Measurements from ENCODE around the gene EIF2D.
"Not testable (repeated sequence)": the region's sequence is repeated elsewhere in the genome, so short reads cannot be mapped to it uniquely, and the experiment has no call there.

EIF2D gene, protein sequence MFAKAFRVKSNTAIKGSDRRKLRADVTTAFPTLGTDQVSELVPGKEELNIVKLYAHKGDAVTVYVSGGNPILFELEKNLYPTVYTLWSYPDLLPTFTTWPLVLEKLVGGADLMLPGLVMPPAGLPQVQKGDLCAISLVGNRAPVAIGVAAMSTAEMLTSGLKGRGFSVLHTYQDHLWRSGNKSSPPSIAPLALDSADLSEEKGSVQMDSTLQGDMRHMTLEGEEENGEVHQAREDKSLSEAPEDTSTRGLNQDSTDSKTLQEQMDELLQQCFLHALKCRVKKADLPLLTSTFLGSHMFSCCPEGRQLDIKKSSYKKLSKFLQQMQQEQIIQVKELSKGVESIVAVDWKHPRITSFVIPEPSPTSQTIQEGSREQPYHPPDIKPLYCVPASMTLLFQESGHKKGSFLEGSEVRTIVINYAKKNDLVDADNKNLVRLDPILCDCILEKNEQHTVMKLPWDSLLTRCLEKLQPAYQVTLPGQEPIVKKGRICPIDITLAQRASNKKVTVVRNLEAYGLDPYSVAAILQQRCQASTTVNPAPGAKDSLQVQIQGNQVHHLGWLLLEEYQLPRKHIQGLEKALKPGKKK

GRCh38 chr1:206612129-206612876 lies at the start of gene EIF2D:
Gene EIF2D, minus strand, starts transcription at chr1:206612465. Its CDS starts 123 bp downstream, at chr1:206612342.
- DNase-seq = peak; percentile 97

DNA sequence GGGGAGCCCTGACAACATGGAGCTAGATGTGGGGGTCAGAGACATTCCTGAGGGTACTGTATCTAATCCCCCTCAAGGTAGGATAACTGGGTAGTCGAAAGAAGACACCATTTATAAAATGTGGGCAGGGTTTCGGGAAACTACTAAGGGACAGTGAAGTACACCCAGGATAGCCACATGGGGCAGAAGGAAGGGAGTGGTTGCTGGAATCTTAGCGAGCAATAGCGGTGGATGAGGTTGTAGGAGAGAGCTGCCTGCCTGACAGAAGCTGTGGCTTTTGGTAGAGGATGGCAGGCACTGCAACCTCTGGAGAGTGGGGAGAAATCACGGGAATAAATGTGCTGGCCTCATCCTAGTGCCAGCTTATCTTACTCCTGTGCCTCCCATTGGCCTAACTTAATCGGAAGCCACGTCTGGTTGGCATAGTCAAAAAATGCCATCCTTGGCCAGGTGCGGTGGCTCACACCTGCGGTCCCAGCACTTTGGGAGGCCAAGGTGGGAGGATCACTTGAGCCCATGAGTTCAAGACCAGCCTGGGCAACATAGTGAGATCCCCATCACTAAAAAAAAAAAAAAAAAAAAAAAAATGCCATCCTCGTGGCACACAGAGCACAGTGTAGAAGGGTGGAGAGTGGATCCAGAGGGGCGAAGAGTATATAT lies 49.0 kb upstream of the EIF2D start:
- no peak for DNase-seq

DNA sequence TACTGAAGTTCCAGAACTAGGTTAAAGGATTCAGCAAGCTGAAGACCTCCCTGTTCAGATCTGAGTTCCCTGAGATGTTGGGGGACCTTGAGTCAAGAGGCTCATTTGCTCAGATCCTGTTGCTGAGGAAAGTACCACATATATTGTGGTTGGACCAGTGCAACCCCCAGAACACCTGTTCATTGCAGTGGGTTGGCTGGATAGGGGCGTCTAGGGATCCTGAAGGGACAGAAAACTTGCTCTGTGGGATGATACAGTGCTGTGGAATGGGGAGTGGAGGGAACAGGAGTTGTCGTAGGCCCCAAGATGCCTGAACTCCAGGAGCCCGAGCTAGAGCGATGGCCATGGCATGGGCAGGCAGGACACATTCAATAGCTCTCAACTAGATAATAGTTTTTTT lies 47.9 kb upstream of the EIF2D start:
- no peak for DNase-seq

- DNase-seq = no peak
These were observed 46.7 kb upstream of the EIF2D start for GRCh38 chr1:206658981-206659273.

DNA sequence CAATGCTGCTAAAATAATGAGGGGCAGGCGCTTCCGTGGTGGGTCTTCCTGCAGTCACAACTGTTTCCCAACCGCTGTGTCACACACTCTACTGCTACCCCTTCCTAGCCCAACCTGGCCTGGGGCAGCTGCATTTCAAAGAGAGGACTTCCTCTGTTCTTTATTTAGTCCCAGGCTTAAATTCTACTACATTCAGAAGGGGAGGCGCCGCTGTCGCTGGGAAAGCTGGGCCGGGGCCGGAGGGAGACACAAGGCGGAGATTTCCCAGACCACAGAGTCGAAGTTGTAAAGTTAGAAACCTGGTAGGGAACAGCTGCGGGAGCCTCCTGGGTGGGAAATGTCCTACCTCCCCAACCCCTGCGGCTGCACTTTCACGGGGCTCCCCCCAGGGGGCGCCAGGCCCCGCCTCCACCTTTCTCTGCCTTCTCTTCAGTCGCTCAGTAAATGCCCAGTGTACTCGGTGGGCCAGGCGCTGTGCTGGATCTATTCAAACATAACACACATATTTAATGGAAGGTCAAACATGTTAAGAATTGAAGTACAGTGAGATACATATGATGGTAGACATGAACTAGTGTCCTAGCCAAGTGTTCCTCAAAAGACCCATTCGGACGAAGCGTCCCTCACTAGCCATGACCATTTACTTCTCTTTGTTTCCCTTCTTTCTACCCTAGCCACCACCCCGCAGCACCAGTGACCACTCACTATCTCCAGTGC lies 46.2 kb upstream of the EIF2D start:
- peak; percentile 65 for DNase-seq

DNA sequence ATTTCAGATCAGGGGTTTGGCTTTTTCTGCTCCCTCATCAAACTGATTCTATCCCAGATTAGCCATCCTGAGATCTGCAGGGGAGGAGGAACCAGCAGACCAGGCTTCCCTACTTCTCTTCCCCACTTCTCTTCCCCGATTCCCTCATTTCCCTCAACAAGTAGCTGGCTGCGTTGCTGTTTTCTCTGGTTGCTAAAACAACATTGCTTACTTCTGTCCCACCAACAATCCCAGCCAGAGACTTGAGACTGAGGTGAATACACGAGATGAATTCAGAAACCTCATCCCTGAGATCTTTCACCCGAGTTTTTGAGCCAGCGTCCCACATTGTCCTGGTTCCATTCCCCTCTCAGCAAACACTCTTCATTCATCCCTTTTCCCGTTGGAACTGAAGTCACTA lies 45.5 kb upstream of the EIF2D start:
- DNase-seq = no peak

DNA sequence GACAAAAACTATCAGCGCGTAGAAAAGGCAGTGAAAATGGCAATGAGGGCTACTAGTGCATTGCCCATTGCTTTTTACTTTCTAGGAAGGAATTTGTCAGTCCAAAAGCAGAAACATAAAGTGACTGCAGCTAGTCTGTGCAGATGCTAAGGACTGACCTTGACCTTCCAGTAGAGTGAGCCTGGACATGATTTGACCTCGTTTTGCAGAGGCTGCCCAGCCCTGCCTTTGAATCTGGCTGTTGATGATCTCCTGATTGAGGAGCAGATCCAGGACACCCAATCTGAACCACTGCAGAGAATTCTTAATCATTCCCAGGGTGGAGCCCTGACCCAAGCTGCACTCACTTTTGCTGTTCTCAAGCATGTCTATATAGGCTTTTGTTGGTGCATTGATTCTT lies 44.7 kb upstream of the EIF2D start:
- DNase-seq = no peak

GRCh38 chr1:206655471-206655882 lies 43.2 kb upstream of the EIF2D start:
- no peak for DNase-seq

- DNase-seq = no peak
These were observed 42.6 kb upstream of the EIF2D start for GRCh38 chr1:206654828-206655227.

DNA sequence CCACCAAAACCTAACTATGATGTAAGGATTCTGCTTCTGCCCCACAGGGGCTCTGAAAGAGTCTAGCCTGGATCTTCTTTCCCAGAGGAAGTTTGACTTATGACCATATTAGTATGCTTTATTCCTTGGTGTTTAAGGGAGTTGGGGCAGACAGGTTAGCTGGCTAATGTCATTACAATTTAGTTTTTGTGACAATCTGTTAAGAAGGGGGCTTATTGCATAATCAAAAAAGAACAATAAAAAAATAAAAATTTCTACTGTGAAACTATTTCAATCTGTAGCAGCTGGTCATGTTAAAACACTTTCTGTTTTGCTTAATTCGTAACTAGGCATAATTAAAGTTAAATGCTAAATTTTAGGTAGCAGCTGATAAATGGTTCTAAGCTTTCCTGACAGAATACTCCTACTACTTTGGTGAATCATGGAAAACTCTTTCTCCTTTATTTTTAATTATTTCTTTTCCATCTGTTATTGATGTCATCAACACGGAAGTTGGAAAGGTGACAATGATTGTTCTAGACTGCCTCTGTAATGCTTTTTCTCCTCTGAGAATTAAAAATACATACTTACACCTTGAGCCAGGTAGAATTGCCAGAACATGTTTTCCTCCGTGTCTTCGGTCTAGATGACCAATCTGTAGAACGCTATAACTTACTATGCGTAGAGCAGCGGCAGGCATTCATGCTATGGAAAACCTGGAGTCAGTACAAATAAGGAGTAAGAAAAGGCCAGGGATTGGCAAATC lies 41.6 kb upstream of the EIF2D start:
- DNase-seq = no peak

DNA sequence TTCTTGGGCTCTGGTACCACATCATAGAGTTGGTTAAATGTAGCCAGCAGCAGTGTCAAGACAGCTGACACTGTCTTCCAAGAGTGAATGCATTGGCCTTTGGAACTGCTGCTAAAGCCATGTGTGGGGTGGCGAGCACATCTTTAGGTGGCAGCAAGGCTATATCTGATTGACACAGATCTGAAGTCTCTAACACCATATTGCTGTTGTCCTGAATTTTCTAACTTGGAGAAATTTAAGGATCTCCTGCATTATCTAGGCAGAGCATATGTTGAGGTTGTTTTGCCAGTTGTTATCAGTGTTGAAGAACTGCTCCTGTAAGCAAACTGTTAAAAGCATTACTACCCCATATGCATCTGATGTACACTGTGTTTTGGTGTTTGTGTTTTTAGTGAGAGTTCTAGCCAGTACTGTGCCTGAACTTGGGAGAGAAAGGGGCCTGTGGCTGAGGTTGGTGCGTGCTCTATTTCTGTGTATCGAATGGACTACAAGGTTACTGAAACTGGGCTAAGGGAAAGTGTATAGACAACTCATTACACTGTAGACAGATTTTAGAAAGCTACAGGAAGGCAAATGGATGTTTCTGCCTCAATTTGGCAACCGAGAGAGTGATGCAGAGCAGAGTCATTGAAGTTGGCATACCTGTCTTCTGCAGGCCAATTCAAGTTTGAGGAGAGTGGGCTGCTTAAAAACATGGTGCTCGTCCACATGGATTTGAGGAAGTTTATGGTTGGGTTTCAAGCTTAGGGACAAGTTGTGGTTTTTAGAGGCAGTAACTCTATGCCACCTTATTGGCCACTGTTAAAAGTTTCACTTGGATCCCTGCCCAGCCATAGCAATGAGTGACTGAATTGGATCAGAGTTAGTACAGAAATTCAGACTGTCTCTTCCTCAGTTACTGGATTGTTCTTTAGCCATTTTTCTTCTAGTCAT lies 40.0 kb upstream of the EIF2D start:
- no peak for DNase-seq

DNA sequence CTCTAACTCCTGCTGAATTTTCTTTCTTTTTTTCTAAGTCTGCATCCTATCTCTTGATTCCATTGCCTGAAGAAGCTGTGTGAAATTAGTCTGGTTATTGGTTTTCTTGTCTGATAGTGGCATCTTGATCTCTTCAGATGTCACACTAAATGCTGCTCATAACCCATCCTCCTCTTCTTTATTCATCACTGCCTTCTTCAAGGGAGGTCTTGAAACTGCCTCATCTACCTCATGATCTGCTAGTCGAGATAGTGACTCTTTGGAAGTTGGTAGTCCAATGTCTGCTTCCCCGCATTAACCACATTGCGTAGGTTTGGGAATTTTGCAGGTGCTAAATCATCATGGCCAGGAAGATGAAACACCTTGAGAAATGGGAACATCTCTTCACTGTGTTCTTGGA lies 38.7 kb upstream of the EIF2D start:
- no peak for DNase-seq

DNA sequence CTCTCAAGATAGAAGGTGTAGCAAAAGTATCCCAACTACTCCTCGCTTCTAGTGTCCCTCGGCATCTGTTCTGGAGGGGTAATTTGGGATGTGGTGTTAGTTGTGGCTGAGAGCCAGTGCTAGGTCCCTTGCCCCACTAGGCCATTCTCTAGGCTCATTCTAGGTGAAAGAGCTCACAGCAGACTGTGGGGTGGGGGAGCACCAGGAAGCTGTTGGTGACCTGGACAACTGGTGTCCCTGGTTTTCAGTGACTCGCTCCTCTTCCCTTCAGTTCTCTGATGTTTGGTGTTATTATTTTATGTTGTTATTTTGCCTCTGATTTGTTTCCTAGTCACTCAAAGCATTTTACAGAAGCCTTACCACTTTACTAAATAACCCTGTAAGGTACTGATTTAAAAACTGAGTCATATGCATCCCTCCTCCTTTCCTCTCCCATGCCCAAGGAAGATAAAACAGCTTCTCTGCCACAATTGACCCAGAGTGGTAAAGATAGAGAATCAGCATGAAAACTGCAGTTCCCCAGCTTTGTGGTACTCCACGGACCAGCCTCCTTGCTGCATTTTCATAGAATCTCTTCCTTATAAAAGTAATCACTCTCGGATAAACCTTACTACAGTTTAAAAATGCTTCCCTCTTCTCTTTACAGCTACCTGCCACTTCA lies 37.1 kb upstream of the EIF2D start:
- DNase-seq = no peak

- DNase-seq = no peak
These were observed 35.0 kb upstream of the EIF2D start for GRCh38 chr1:206647224-206647623.

GRCh38 chr1:206646504-206646903 lies 34.2 kb upstream of the EIF2D start:
- no peak for DNase-seq

DNA sequence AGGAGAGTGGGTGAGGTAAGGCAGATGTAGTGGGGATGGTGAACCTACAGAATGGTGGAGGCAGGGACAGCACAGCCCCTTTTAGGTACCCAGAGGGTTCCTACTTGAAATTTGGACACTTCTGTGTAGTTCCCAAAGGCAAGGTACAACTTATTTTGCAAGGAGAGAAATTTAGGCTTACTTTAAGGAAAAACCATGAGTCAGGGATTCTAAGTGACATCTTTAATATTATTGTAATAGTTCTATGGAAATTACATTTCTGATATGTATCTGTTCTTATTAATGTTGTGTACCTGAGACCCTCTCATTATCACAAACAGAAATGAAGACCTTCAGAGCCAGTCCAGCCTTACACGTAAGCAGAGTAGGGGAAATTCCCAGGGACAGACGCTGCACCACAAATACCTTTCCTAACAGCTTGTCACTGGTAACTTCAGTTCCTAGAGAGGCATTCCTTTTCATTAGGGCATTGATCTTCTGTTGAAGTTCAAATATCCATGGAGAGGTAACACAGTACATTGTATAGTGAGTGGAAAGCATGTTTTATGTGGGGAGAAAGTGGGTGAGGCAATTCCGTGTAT lies 30.9 kb upstream of the EIF2D start:
- no peak for DNase-seq

DNA sequence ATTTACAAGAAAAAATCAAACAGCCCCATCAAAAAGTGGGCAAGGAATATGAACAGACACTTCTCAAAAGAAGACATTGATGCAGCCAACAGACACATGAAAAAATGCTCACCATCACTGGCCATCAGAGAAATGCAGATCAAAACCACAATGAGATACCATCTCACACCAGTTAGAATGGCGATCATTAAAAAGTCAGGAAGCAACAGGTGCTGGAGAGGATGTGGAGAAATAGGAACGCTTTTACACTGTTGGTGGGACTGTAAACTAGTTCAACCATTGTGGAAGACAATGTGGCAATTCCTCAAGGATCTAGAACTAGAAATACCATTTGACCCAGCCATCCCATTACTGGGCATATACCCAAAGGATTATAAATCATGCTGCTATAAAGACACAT lies 29.8 kb upstream of the EIF2D start:
- not testable (repeated sequence) for DNase-seq

GRCh38 chr1:206637605-206638004 lies 25.3 kb upstream of the EIF2D start:
- no peak for DNase-seq

DNA sequence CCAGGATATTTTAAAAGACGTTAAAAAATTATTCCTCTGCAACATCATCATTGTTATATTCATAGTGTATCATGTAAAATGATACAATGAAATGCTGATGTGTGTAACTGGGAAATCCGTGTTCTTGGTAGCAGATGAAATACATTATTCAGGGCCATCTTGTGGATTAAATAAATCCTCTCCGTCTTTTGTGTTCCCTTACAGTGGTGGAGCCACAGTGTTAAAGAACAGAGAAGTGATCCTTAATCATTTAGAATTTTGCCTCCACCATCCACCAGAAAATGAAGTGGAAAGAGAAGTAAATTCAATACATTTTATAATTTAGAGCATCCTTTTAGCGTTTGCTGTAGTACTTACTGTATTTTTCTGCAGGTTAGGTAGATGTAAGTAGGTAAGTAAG lies 24.4 kb upstream of the EIF2D start:
- DNase-seq = no peak

DNA sequence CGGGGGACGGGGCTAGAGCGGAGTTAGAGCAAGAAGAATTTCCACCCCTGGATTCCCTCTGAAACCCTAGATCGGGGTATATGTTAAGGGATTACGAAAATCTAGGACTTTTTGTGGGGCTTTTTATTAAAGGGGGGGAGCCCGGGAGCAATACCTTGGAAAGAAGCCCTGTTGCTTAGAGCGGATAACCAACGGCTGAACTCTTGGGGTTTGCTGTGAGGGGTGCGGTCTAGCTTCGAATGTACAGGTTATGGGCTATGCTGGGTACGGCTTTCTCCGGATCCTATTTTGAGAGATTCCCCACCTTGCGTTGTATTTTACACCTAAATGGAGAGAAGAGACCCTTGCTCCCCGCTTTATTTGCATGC lies 23.7 kb upstream of the EIF2D start:
- no peak for DNase-seq
